Kidney (tissue), 14 donors: ENCODE results near the gene FMN2. TPM values are rescaled to one million over a fixed set of nuclear protein-coding genes. Genes with fewer than 3 reads are reported as not detected.

Experiments used
- DNase-seq, 5 donors: peaks; one replicate each; pipeline ENCODE4 v3.0.0-alpha.2; 2013 to 2020
- FAIRE-seq: peaks from 2 replicates; lab custom pipeline; 2012; peaks lifted over from hg19 to GRCh38; lab: Jason Lieb, UNC
- H3K27ac ChIP-seq, 2 donors: one replicate each; pipeline ENCODE4 v1.7.0; 2013; ENCODE audit warnings: low read depth in 2 of 2, low read length in 2 of 2, inconsistent platforms in 1 of 2
- H3K27me3 ChIP-seq: one replicate; pipeline ENCODE4 v1.7.1; 2013; ENCODE audit warnings: low read length, inconsistent platforms; ENCODE audit not compliant: control insufficient read depth, insufficient read depth
- H3K36me3 ChIP-seq, 3 donors: one replicate each; pipeline versions ENCODE4 v1.7.0 to v1.7.1; 2013; ENCODE audit warnings: low read length in 3 of 3, control low read depth in 1 of 3, inconsistent platforms in 1 of 3; ENCODE audit not compliant: insufficient read depth in 3 of 3, control insufficient read depth in 2 of 3
- H3K4me1 ChIP-seq, 3 donors: one replicate each; pipeline versions ENCODE4 v1.7.0 to v1.7.1; 2013; ENCODE audit warnings: low read length in 3 of 3, inconsistent platforms in 1 of 3, low read depth in 1 of 3; ENCODE audit not compliant: control insufficient read depth in 2 of 3, insufficient read depth in 2 of 3
- H3K4me3 ChIP-seq, 3 donors: one replicate each; pipeline versions ENCODE4 v1.7.0 to v1.8.1; 2013; ENCODE audit warnings: low read length in 3 of 3, control low read depth in 1 of 3, inconsistent platforms in 1 of 3
- H3K9ac ChIP-seq, 3 donors: one replicate each; pipeline versions ENCODE4 v1.7.0 to v1.7.1; 2013; ENCODE audit warnings: low read length in 3 of 3, control low read depth in 1 of 3, inconsistent platforms in 1 of 3
- H3K9me3 ChIP-seq, 3 donors: one replicate each; pipeline versions ENCODE4 v1.7.0 to v1.7.1; 2013; ENCODE audit warnings: low read length in 3 of 3, control low read depth in 1 of 3, inconsistent platforms in 1 of 3; ENCODE audit not compliant: control insufficient read depth in 2 of 3, insufficient read depth in 1 of 3
- CTCF ChIP-seq: IDR thresholded peaks from 3 replicates; pipeline ENCODE4 v1.5.1; 2012; ENCODE audit warnings: mild to moderate bottlenecking, moderate library complexity, borderline replicate concordance; ENCODE audit not compliant: insufficient read depth; ENCODE audit errors: extremely low read depth
- intact Hi-C: fragments of 100-400 bp; cut with DNase I; formaldehyde crosslinking; loops from one replicate; pipeline ENCODE4 v1.11.1; 2022
- polyA plus RNA-seq: library from polyadenylated mRNA; stranded (reverse); fragments of 350-450 nt; fragmentation: Illumina TruSeq; extraction: RNeasy Lipid Tissue Mini Kit (QIAGEN cat#74804); gene quantifications from one replicate; pipeline ENCODE4 v1.2.3, GENCODE V29; 2014; ENCODE audit warnings: low read depth, low replicate concordance; ENCODE audit not compliant: insufficient read depth
- total RNA-seq: library from RNA; stranded (reverse); fragmentation: NEBNext Ultra II Directional; extraction: Animal tissue kit (Norgen Biotek cat#: 25700); gene quantifications from one replicate; pipeline ENCODE4 v1.2.1, GENCODE V29; 2021
- donor health status: control.
- donor health status: control.
- donor health status: control.
- donor health status: control.
- donor health status: control.
- donor health status: DM: yes; HTN: yes; CAD: no.
- donor health status: Normal renal cell carcinoma (clear cell type).

The FMN2 gene
- total and polyA plus RNA-seq, 2 donors from 2014 or later, result 0.06 to 3.4 TPM

GRCh38 chr1:240426051-240426450 is 334.4 kb downstream of the FMN2 start:
- no peak overlapping the region for H3K27ac ChIP-seq
- no peak overlapping the region for H3K4me3 ChIP-seq
- intact Hi-C loops, result no loop called here
- H3K9me3 ChIP-seq, result no peaks in the 10 kb centered on the region
- no peak overlapping the region for H3K9ac ChIP-seq
- FAIRE-seq (no peak), DNase-seq (no peak)
- no peak for TF ChIP-seq CTCF
- no peaks in the 10 kb centered on the region for H3K36me3 ChIP-seq
- no peaks in the 10 kb centered on the region for H3K27me3 ChIP-seq
- no peaks in the 10 kb centered on the region for H3K4me1 ChIP-seq

- Histone ChIP-seq H3K4me1 (no peaks in the 10 kb centered on the region), H3K36me3 (no peaks in the 10 kb centered on the region), H3K27me3 (no peaks in the 10 kb centered on the region), H3K27ac (no peak overlapping the region), H3K9ac (no peak overlapping the region), H3K9me3 (no peaks in the 10 kb centered on the region), H3K4me3 (no peak overlapping the region)
- intact Hi-C loops, result no loop called here
- FAIRE-seq (no peak), DNase-seq (no peak)
- no peak for TF ChIP-seq CTCF
Observed at GRCh38 chr1:240435996-240436566, 344.4 kb downstream of the FMN2 start.

- no peak for DNase-seq
- no peak for TF ChIP-seq CTCF
- H3K4me3 ChIP-seq, result no peak overlapping the region
- no peak overlapping the region for H3K9ac ChIP-seq
- no peak for FAIRE-seq
- no peak overlapping the region for H3K27ac ChIP-seq
- H3K36me3 ChIP-seq, result no peaks in the 10 kb centered on the region
- H3K27me3 ChIP-seq, result no peaks in the 10 kb centered on the region
- intact Hi-C loops, result no loop called here
- no peaks in the 10 kb centered on the region for H3K9me3 ChIP-seq
- H3K4me1 ChIP-seq, result no peaks in the 10 kb centered on the region
Observed at GRCh38 chr1:240441669-240442068, 350.0 kb downstream of the FMN2 start.

GRCh38 chr1:240445369-240445768 is 353.7 kb downstream of the FMN2 start:
- Histone ChIP-seq H3K4me3 (no peak overlapping the region), H3K9ac (no peak overlapping the region), H3K27me3 (no peaks in the 10 kb centered on the region), H3K9me3 (no peaks in the 10 kb centered on the region), H3K4me1 (no peaks in the 10 kb centered on the region), H3K36me3 (no peaks in the 10 kb centered on the region), H3K27ac (no peak overlapping the region)
- FAIRE-seq, result no peak
- DNase-seq, result no peak
- intact Hi-C loops, result no loop called here
- no peak for TF ChIP-seq CTCF
